ENCODE data around the gene BTBD16.

DNA sequence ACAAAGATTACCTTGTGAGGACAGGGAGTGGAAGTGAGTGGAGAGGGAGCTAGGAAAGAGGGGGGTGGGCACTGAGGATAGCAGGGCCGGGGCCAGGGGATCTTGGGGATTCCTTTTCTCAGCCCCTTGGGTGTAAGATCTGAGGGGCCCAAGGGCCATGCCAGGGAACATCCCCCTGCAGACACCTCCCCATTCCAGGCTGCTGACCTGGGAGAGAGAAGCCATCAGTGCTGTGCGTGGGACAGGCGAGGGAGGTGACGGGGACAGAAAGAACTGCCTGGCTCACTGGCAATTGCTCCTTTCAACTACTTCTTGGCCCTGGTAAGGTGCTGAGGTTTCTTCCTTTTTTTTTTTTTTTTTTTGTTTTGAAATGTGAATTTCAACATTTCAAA, 12.0 kb upstream of the BTBD16 start:
- TF ChIP-seq, protein P1, sequence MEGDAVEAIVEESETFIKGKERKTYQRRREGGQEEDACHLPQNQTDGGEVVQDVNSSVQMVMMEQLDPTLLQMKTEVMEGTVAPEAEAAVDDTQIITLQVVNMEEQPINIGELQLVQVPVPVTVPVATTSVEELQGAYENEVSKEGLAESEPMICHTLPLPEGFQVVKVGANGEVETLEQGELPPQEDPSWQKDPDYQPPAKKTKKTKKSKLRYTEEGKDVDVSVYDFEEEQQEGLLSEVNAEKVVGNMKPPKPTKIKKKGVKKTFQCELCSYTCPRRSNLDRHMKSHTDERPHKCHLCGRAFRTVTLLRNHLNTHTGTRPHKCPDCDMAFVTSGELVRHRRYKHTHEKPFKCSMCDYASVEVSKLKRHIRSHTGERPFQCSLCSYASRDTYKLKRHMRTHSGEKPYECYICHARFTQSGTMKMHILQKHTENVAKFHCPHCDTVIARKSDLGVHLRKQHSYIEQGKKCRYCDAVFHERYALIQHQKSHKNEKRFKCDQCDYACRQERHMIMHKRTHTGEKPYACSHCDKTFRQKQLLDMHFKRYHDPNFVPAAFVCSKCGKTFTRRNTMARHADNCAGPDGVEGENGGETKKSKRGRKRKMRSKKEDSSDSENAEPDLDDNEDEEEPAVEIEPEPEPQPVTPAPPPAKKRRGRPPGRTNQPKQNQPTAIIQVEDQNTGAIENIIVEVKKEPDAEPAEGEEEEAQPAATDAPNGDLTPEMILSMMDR (IDR thresholded peaks at IDR 0.05), result no peak
- TF ChIP-seq EP300 (IDR thresholded peaks at IDR 0.05), result no peak

Data from stomach (tissue), 4 donors.